Nucleus accumbens (tissue), 56 donors: ENCODE data around the gene ITGA1.

ENCODE experiments used
- DNase-seq, 56 donors: peaks; one replicate each; lab custom pipeline; 2025; lab: John Stamatoyannopoulos, UW

Gene ITGA1

DNA sequence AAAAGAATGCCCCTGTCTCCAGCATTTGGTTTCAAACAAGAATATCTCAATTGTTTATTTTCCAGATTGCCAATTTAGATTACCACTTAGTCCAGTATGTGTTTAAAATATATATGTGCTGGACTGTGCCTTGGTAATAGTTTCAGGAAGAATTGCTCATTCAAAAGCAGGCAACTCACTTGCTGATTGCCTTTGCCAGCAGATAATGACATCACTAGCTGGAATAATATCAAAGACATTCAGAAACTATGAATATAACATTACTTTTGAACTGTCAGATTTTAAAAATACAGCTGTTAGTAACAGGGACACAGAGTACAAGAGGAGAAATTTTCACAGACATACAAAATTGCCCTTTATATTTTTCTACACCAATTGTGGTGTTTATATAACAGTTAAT, 105.4 kb downstream of the ITGA1 start:
- DNase-seq: no peak

DNA sequence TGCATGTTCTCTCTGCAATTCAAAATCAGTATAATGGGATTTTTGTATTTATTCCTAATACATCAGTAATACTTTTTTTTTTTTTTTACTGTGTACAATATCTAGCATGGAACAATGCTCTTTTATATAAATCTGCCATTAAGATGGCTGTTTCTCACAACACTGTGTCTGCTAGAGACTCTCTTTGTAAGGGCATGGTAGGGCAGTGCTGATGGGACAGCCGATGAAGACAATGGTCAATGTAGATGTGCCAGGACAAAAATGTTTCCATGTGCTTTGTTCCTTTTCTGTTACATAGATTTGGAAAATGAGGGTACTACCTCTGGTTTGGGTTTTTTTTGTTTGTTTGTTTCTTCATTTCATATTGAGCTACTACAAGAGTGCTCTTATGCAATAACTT, 106.1 kb downstream of the ITGA1 start:
- peak in 4 of 56 donors; percentile 1 to 12 (median 2) for DNase-seq

DNA sequence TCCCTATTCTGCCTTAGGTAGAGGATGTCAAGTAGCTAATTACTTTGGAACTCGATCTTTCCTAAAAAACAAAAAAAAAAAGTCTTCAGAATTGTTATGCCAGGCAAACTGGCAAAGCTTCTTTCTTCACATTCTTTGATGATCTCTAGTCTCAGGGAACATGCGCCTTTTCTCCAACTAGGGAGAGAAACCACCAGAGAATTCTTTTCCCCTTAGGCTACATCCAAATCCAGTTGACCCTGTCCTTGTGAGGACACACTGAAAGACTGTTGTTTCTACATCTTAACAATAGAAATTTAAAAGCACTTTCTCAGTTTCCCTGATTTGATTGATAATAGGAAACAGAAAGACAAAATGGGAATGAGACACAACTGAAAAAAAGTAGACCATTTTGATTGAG, 106.7 kb downstream of the ITGA1 start:
- DNase-seq: no peak

DNA sequence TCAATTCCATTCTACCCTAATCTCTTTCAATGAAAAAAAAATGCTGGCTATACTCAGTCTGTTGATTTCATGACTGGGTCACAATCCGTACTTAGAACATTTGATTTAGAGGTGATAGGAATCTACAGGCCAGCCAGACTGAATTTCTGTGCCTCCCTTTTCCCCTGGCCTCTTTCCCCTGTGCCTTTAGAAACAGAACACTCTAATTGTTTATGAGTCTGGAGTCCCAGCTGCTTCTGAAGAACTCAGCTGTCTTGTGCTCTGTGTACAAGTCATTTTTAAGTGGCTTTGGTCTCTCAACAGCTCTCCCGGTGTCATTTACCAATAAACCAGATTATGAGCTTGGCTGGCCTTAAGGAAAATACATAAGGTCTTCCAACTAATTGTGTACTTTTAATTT, 107.4 kb downstream of the ITGA1 start:
- no peak for DNase-seq

DNA sequence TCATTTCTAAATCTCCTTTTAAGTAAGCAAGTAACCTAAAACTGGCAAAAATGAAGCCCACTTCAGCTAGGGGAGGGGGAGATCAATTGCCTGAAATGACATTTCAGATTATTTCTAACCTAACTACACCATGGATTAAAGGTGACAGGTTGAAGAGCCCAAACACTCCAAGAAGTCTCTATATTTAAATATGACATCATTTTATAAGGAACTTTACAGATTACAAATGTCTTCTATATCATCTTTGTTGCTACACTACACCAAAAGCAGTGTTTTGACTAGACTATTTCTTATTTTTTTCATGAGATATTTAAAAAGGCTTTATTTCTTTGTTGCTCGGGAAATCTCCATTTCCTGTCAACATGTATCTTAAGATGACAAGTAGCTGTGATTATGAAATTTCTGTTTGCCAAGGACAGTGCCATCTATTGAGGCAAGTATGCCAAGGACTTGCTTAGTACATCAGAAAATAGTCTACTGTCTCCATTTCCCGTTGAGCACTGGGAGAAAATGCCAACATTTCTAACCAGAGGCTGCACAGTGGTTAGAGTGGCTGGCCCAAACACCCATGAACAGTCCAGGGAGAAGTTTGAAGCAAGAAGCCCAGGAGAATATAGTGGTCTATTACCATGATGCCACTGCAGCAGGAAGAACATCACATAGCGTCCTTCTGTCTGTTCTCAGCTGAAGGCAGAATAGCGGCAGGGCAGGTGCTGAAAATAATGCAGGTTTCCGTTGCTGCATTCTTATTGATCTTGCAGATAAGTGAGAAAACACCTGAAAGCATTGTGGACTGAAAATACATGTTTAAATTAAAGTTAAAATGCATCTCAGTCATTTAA, 108.1 kb downstream of the ITGA1 start:
- DNase-seq: no peak

DNA sequence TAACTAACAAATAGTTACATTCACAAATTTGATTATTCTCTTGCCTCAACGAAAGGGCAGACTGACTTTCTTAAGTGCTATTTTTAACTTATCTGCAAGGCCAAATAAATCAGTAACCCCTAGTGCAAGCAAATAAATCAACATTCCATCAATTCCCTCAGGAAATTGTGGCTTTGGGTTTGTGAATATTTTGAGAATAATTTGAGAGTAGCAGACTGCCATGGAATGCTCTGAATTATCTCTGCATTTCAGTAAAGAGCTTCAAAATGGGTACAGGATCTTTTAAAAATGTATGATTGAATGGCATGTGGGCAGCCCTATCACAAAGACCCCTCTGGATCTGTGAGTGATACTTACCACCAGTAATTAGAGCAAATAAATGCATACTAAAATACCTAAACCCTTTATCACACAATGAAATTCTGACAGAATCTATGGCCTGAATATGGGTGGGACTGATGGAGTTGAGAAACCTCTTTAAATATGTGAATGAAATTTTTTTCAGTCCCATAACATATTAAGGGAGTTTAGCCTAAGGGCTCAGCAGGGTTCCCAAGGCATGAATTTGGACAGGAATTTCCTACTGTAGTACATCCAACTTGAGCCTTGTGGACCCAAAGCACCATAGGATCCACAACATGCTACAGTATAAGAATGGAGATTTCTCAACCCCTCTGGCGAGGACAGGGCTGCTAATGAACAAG, 109.0 kb downstream of the ITGA1 start:
- no peak for DNase-seq

DNA sequence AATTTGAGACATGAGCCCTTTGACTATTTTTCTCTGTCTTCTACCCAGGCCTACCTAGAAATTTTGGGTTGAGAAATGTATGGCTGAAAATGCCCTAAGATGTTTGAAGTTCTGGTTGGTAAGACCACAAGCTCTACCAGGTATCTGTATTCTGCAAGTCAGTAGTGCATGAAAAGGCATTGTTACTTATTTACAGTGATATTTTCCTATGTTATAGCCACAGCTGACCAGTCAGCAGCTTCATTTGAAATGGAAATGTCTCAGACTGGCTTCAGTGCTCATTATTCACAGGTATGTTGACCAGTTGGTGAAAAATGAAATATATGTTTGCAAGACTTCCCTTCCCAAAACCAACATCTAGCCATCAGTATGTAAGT, 109.5 kb downstream of the ITGA1 start:
- DNase-seq: no peak

DNA sequence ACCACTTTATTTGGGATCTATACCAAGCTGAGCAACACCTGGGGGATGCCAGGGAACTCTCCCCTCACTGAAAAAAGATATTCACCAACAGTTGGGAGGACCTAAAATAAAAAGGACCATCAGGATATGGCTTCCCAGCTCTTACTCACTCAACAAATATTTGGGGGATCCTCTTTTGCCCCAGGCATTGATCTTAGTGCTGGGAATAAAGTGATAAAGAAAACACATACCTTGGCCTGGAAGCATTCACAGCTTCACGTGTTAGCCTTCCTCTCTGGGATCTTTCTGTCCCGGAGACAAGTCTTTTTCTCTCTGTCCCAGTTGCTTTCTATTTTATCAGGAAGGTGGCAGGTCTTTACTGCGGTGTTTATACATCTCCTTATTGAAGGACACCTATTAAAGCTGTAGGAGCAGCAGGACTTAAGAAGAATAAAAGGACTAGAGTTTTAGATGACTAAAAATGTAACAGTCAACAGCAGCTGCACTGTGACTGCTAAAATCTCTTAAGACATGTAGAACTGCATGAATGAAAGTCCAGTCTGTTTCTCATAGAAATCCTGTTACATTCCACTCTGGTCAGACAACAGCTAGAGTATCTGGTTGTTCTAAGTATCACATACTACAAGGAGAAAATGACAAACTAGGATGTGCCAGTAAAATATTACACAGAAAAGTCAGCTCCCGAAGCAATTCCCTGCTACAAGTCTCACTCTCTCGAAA, 111.4 kb downstream of the ITGA1 start:
- DNase-seq: no peak

DNA sequence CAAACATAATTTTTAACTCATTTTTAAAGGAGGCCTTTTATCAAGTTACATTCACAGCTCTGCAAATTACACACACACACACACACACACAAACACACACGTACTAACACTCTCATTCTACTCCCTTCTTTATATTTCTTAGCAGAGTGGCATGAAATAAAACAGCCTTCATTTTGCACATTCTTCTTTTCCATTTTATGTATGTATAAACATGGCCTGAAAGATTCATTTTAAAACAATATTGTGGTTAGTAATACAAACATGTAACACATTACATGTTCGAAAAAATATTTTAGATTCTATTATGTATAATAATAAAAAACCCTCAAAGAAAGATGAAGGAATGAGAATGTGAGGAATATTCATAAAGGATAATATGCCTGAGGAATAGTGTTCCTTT, 115.4 kb downstream of the ITGA1 start:
- no peak for DNase-seq

DNA sequence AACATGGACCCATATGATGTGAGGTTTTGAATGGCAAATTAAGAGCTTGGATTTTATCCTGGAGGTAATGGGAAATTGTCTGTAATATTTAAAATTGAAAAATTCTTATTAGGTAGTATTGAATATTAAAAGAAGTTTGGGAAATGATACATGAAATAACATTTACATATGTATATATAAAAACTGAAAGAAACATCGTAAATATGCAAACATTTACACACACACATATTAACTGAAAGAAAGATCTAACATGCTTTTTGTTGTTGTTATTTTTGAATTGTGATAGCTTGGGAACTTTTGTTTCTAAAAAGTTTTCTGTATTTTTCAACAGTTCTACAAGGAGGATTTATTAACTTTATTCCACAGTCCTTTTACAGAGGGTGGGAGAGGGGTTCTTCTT, 118.6 kb downstream of the ITGA1 start:
- DNase-seq: no peak

DNA sequence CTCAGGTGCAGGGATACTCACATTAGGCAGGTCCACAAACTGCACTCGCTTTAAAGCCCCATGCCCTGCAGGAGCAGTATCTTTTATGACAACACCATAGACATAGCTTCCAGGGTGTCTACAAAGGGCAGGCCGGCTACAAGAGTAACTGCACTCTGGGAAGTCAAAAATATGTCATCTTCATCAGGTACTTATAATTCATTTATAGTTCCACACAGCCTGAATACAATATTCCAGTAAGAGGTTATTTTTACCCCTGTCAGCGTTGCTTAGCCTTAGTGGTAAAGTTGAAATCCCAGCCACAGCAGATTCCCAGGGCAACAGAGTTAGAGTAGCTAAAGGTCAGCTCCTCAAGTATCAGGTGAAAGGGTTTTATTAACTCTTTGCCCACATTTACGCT, 119.1 kb downstream of the ITGA1 start:
- no peak for DNase-seq

DNA sequence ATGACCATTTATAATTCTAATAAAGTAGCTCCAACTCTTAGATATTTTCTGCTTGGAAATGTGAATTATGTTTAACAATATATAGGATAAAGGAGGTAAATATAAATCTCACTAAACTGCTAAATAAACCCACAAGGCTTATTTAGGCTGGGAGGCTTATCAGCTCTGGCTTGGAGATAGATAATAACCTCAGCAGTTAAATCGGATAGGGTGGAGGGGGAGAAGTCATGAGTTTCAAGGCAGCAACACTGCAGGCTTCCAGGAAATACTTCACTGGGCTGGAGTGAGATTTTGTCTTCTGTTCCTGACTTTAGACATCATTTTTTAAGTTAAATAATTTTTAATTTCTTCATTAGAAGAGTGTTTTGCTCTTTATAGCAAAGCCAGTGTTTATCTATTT, 121.5 kb downstream of the ITGA1 start:
- no peak for DNase-seq

DNA sequence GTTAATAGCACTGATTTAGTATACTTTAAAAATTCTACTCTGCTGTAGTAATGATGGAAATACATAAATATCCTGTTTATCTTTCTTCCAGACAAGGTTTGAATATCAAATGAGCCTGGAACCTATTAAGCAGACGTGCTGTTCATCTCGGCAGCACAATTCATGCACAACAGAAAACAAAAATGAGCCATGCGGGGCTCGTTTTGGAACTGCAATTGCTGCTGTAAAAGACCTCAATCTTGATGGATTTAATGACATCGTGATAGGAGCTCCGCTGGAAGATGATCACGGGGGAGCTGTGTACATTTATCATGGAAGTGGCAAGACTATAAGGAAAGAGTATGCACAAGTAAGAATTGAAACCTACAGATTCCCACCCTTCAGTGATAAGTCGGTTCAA, 122.4 kb downstream of the ITGA1 start:
- DNase-seq: no peak

DNA sequence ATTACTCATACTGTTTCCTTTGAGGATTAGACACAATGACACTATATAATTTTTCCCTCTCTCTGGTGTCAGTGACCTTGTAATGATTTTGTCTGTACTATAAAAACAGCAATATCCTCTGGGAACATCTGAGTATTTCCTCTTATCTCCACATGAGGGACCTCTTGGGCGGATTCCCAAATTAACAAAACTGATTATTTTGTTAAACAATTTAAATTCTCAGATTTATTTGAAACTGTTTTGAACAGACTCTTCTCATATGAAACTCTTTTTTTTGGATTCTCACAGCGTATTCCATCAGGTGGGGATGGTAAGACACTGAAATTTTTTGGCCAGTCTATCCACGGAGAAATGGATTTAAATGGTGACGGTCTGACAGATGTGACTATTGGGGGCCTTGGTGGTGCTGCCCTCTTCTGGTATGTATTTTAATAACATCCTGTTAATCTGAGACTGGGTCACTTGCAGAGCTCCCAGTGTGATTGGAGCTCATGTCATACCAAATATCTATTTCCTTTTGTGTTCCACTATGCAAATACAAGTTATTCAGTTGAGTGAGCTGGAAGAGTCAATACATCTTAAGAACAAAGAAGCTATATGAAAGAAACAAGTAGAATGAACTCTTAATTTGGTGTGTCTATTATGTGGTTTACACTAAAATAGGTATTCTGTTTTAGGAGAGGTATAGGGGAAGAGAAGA, 127.6 kb downstream of the ITGA1 start:
- peak in 38 of 56 donors; percentile 0 to 61 (median 18) for DNase-seq

DNA sequence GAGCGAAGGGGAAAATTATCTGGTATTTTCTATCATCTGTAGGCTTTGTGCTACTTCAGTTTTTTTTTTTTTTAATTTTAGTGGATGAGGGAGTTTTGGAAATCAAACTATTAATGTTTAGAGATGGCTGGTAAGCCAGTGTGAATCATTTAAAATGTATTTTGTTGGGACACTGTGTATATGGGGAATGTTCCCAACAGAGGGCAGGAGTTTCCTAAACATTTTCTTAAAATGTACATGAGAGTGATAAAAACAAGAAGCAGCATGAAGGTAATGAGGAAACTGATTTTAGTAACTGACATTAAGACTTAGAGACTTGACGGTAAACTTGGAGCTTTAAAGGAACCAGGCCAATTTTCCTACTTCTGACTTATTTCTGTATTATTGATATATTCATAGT, 133.2 kb downstream of the ITGA1 start:
- DNase-seq: no peak

DNA sequence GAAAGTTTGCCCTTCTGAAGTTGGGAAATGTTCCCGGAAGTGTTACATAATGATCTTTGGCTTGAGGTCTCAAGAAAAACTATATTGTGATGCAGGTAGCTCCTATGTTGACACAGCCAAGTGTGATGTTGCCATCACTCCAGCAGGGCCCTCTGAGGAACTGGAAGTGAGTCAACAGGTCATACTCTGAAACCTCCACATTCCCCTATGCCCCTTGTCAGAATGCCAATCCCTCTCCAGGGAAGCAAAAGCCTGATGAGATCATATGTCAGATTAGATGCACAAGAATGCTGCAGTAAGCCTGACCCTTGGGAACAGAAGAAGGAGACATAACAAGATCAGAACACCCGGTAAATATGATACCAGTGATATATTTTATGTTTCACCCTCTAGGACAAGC, 134.7 kb downstream of the ITGA1 start:
- no peak for DNase-seq

DNA sequence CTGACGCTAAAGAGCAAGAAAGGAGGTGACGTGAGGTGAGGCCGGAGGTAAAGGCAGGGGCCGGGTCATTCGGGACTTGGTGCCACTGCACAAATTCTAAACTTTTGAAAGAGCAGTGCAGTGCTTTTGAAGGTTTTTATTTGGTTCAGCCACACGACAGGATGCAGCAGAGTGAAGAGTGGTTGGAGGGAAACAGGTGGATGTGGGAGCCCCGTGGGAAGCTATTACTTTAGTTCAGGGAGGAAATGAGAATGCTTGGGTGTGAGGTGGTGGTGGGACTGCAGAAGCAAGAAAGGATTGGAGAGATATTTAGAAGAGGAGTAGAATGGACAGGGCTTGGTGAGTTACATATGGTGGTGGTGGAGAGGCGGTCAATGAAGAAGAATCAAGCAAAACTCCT, 136.7 kb downstream of the ITGA1 start:
- no peak for DNase-seq

DNA sequence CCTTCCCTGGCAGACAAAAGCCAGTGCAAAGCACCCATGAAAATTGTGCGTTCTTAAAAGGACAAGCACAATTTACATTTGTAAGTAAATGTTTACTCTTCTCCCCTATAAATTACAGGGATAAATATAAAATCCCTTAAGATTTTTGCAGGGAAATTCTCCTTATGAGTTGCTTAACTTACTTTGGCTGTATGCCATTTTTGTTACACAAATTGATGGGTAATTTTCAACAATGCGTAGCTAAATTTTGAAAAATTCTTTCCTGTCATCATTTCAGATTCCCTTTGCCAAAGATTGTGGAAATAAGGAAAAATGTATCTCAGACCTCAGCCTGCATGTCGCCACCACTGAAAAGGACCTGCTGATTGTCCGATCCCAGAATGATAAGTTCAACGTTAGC, 137.3 kb downstream of the ITGA1 start:
- no peak for DNase-seq

DNA sequence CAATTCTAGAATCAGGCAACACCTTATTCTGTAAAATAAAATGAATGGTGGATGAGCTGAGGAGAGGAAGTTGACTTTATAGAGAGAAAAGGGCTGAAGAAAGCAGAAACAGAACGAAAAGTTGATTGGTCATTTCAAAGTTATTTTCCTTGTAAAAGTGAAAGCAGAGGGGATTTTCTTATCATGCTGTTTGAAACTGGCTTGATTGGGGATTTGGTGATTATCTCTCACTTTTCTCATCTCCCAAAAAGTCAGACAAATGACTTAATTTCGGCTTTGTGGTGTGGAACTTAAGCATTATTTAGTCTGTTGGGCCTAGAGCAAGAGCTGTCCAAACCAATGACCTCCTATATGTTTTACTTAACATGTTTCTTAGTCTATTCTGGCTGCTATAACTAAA, 141.0 kb downstream of the ITGA1 start:
- no peak for DNase-seq

DNA sequence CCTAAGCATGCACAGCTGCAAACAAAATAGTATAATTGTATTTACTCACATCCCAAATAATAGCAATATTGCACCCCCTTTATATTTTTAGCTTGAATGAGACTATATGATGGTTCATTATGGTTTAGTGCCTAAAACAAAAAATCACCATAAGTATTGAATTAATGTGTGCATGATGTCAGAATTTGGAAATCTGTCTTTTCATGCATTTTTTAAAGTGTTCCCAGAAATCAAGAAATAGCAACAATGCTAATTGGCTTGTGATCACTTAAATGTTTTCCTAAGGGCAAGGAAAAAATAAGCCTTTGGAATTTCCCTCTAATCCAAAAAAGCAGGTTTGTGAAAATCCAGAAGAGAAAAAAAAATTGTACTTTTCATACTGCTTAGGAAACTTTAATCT, 150.5 kb downstream of the ITGA1 start:
- no peak for DNase-seq

DNA sequence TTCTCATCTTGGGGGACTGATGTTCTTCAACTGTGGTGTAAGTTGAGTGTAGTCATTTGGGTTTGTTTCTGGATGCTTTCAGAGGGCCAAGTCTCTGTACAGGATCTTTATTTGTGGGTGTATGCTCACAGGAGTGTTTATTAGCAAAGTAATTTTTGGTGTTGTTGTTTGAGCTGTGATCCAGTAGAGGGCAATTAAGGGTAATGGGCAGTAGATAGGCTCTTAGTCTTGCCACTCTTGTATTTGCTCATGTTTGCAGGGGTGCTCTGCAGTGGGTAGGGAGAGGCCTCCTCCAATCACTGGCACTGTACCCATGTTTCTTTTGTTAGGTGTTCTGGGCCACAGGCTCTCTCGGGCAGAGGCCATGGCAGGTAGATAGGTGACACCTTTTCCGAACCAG, 155.6 kb downstream of the ITGA1 start:
- DNase-seq: no peak
